Activated T-cell treated with anti-CD3 and anti-CD28 coated beads for 24 hours (primary cell): ENCODE measurements around the gene RHOF.

ENCODE experiments used
- DNase-seq: peaks from one replicate; pipeline ENCODE4 v3.0.0-alpha.2; 2020; ENCODE audit warnings: low read depth

Gene RHOF, protein sequence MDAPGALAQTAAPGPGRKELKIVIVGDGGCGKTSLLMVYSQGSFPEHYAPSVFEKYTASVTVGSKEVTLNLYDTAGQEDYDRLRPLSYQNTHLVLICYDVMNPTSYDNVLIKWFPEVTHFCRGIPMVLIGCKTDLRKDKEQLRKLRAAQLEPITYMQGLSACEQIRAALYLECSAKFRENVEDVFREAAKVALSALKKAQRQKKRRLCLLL

DNA sequence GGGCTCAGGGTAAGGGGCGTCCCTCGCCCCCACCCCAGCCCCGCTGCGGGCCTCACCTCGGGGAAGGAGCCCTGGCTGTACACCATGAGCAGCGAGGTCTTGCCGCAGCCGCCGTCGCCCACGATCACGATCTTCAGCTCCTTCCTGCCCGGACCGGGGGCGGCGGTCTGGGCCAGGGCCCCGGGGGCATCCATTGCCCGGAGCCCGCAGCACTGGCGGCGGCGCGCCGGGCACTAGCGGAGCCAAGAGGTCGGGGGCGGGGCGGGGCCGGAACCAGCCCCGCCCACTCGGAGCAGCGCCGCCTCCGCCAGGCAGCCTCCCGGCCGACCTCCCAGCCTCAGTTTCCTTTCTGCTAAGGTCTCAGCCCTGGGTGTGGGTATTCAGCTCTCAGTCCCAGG is at the start of gene RHOF:
Gene RHOF (minus strand): TSS at position 249 of the 398 bp plus-strand sequence. CDS start 55 bp downstream, at position 194.
- no peak for DNase-seq

DNA sequence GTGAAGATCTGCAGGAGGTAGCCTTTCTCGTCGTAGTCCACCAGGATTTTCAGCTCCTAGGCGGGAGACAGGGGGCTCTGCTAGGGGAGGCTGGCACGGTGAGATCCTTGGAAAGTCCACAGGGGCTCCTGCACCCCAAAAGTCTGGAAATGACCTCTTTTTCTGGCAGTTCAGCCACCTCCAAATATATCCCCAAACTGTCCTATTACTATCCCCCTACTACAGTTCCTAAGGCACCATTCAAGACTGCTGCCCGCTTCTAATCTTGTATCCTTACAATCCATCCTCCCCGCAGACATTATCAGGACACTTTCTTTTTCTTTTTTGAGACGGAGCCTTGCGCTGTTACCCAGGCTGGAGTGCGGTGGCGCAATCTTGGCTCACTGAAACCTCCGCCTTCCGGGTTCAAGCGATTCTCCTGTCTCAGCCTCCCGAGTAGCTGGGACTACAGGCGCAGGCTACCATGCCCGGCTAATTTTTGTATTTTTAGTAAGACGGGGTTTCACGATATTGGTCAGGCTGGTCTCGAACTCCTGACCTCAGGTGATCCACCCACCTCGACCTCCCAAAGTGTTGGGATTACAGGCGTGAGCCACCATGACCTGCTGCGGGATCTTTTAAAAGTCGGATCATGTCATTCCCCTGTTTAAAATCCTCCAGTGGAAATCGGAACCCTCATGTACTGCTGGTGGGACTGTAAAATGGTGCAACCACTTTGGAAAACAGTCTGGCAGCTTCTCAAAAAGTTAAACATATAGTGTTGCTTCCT is 46.7 kb upstream of the RHOF start:
- DNase-seq = no peak

DNA sequence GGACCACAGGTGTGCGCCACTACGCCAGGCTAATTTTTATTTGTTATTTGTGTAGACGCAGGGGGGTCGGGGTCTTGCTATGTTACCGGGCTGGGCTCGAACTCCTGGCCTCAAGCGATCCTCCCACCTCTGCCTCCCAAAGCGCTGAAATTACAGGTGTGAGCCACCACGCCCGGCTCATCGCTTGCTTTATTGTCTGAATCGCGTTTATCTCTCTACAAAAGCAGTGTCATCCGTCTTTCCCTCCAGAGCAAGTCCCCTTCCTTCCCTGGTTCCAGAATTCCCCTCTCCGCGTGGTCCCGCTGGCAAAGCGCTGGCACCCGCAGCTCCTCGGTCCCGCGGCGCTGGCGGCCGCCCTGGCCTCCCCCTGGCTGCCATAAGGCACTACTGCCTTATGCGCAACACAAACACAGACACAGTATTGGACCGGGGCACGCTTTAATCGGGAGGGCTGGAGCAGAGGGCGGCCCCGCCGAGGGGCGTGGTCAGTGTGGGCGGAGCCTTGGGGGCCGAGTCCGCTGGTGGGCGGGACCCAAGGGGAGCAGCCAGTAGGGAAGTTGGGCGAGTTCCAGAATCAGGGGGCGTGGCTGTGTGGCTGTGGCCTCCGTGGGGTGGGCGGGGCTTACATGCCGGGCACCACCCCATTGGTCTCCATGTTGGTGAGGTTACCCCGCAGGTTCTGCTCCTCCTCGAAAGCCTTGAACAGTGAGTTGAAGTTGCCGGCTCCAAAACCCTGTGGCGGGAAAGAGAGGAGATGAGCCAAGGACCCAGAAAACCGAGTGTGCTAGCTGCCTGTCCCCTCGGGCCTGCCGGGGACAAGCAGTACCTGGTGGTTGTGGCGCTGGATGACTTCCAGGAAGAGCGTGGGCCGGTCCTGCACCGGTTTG is 45.9 kb upstream of the RHOF start:
- peak; percentile 100 for DNase-seq

DNA sequence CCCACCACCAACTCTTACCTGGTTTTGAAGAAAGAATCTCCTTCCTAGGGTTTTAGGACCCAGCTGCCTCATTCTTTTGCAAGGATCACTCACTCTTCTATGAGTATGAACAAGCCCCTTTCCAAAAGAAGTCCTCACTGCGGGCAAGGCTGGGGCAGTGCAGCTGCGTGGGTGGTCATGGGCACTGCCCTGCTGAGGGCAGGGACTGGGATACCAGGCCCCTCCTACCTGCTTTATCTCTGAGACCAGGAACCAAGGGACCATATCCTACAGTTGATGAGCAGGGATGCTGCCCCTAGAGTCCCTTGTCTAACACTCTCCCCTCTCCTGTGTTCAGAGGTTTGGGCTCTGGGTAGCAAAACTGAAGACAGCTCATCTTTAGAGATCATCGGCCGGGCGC is 44.6 kb upstream of the RHOF start:
- DNase-seq = no peak

DNA sequence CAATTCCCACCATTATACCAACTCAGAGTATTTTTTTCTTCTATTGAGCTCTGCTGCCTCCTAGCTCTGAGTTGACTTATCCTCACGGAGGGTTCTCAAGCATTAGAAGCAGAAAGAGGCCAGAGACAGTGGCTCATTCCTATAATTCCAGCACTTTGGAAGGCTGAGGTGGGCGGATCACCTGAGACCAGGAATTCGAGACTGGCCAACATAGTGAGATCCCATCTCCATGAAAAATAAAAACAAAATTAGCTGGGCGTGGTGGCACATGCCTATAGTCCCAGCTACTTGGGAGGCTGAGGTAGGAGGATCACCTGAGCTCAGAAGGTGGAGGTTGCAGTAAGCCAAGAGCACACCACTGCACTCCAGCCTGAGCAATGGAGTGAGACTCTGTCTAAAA is 44.2 kb upstream of the RHOF start:
- no peak for DNase-seq

DNA sequence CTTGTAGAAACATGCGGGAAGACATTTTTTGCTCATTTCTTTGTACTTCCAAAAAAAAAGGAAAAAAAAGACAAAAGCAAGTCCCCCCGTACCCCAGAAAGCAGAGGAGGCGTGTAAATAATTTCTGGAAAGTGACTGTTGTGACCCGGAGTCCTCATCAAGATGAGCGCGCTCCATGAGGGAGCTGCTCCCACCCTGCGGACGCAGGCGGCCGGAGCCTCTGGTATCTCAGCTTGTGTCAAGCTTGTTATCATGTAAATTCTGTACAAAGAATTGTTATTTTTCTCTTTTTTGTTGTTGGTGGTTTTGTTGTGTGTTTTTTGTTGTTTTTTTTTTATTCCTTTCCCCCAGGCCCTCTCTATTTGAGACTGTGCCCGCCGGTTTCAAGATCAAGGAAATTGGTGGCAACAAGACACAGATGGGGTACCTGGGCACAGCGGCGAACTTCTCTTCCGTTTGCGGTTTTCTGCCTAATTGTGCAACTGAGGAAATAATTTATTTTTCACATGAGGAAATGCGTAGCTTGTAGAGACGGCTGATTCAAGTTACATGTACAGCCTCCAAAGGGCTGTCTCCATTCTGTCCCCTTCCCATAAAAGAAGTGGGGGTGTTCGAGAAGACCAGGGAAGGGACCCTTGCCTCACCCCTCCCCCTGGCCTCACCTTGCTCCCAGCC is 38.2 kb upstream of the RHOF start:
- DNase-seq = no peak

DNA sequence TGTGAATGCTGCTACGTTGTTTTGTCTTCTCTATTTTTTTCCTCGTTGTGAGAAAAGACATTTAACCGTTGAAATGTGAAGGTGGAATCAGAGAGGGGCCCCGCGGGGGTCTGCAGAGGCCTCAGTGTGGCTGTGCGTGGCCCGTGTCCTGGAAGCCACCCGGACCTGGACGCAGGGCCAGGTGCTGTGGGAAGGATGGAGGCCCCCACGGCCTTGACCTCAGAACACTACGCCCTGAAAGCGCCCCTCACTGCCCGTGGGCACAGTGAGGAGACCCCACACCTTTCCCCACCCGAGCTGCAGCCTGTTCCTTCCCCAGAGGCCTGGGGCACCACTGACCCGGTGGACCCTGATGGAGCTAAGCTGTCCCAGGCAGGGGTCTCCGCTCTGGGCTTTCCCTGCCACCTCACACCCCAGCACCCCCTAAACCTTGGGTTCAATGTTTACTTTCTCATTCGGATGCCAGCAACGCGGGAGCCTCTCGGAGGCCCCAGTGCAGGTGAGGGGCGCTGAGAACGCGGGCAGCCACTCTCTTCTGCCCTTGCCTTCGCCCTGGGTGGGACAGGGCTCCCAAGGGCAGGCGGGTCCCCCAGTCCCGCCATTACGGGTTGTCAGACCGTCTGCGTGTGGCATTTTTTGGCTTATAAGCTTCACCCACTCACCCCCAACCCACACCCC is 37.2 kb upstream of the RHOF start:
- DNase-seq = no peak

DNA sequence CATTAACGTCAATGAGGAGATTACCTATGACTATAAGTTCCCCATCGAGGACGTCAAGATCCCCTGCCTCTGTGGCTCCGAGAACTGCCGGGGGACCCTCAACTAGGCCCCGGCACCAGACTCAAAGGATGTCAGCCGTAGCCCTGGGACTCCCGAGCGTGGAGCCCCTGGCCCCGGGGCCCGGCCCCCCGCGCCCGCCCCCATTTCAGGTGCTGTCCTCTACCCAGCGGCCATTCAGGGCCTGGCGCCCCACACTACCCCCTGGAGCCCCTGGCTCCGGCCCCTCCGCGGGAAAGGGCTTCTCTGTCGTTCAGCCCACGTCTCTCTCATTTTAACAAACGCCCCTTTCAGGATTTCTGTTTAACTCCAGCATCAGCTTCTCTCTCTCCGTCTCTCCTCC is 36.6 kb upstream of the RHOF start:
- no peak for DNase-seq

DNA sequence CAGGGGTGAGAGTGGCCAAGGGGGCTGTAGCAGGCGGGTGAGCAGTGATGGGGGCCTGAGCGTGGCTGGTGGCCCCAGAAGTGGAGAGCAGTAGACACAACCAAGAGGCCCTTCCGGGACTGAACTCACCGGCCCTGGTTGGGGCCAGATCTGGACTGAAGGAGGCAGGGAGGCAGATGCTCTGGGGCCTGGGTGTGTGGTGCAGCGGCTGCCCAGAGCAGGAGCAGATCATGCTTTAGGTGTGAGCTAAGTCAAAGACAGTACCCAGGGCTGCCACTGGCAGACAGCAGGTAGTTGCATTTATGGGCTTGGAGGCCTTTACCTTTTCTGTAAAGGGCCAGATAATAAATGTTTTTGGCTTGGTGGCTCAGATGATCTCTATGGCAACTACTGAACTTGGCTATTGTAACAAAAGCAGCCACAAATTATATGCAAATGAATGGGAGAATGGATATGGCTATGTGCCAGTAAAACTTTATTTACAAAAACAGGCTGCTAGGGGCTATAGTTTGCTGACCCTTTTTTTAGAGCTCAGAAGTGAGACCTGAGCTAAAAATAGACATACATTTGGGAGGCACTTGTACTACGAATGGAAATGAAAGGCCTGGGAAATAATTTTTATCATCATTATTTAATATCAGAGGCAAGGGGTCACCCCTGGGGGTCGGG is 35.9 kb upstream of the RHOF start:
- DNase-seq = no peak

DNA sequence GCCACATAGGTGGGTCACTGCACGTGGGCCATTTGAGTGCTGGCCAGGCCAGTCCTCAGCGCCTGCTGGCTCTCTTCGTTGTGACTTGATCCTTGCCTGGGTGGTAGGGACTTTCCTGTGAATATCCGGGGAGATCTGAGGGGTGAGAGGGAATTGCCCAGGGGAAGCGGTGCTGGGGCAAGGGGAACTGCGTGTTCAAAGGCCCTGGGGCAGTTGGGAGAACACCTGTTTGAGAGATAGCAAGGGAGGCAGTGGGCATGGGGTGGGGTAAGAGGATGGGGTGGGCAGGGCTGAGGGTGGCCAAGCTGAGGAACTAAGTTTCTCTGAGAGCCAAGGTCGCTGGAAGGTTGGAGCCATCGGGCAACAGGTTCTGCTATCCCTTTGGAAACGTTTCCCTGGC is 35.3 kb upstream of the RHOF start:
- DNase-seq = no peak

DNA sequence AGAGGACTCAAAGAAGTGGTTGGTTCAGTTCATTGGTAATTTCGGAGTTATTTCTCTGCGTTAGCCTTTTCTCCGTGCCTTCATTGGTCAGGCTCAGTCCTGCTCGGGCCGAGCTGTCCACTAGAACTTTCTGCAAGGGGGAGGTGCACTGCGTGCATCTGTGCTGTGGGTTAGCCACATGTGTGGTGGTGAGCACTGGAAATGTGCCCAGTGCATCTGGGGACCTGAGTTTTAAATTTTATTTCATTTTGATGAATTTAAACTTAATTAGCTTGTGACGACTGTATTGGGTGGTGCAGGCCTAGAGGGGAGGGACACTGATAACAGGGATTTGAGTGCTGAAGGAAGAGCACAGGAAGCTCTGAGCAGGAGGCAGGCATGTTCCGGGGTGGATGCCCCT is 34.8 kb upstream of the RHOF start:
- DNase-seq = no peak

DNA sequence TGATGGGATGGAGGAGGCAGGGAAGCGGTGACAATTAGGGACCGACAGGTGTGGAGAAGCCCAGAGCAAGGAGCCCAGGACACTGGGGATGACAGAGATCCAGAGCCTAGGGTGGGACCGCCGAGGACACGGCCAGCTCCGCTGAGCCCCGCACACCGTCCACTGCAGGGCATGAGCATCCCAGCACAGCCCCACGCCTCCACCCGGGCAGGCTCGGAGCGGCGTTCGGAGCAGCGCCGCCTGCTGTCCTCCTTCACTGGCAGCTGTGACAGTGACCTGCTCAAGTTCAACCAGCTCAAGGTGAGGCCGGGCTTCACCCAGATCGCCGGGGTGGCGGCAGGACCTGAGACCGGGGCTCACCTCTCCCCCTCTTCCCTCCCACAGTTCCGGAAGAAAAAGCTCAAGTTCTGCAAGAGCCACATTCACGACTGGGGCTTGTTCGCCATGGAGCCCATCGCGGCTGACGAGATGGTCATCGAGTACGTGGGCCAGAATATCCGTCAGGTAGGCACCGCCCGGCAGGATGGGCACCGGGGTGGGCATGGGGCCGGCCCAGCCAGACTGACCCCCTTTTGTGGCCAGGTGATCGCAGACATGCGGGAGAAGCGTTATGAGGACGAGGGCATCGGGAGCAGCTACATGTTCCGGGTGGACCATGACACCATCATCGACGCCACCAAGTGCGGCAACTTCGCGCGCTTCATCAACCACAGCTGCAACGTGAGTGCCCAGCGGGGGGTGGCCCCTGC is 34.0 kb upstream of the RHOF start:
- no peak for DNase-seq

DNA sequence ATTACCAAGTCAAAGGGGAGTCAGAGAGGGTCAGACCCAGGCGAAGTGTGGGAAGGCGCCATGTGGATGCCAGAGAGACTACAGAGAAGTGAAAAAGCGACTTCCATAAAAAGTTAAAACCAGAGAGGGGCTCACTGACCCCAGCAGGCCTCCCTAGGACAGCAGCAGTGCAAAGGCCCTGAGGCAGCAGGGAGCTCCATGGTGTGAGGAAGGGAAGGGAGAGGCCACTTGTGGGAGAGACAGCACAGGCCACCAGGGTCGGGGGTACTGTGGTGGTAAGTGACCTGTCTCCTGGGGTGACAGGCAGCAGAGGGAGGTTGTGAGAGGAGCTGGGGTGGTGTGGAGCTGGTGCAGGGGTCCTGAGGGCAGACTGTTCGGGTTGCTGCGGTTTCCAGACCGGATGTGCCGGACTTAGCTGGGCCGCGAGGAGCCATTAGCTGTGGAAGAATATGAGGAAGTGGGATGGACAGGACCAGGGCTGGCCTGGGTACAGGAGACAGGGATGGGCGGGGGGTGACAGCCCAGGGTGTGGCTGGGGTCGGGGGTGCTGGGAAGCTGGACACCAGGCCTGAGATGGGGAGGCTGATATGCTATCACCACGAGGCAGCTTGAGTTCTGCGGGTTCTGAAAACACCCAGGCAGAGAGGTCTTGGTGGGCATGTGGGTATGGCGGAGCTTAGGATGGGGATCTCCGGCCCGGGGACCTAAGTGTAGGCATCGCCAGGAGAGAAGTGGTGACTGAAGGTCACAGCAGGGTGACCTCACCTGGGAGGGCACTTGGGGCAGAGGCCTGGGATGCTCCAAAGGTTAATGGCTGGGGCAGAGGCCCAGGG is 33.0 kb upstream of the RHOF start:
- DNase-seq = no peak

DNA sequence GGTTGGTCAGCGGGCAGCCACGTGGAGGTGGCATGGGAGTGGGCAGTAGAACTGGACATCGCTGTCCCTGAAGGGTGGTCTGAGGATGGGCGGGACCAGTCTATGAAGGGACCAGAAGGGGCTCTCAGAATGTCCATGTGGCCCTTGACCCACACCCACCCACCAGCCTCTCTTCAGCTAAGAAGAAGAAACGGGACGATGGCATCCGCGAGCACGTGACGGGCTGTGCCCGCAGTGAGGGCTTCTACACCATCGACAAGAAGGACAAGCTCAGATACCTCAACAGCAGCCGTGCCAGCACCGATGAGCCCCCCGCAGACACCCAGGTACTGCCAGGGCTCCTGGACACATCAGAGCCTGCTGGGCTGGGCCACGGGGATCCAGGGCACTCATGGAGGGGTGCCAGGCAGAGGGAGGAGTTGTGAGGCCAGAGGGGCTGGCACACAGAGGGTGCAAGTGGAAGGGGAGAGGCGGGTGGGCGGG is 31.6 kb upstream of the RHOF start:
- no peak for DNase-seq

DNA sequence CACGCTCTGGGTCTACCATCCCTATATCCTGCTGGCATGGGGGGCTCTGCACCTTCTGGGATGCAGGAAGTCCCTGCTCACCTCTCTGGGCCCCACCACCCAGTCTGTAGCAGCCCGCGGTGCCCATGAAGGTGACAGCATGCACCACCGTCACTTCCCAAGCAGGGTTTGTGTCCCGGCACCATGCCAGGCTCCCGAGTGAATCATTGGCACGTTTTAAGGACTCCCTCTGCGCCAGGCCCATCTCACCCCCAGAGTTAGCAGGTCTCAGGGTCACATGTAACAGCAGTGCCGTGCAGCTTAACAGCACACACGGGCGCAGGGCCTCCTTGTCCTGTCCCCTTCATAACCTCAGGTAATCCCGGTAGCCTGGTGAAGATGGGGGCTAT is 30.2 kb upstream of the RHOF start:
- no peak for DNase-seq

DNA sequence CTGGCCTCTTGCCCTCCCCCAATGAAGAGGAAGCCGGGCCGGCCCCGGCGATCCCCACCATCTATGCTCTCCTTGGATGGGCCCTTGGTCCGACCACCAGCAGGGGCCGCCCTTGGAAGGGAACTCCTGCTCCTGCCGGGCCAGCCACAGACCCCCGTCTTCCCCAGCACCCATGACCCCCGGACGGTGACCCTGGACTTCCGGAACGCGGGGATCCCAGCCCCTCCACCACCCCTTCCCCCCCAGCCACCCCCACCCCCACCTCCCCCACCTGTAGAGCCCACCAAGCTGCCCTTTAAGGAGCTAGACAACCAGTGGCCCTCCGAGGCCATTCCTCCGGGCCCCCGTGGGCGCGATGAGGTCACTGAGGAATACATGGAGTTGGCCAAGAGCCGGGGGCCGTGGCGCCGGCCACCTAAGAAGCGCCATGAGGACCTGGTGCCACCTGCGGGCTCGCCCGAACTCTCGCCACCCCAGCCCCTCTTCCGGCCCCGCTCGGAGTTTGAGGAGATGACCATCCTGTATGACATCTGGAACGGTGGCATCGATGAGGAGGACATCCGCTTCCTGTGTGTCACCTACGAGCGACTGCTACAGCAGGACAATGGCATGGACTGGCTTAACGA is 29.7 kb upstream of the RHOF start:
- no peak for DNase-seq

DNA sequence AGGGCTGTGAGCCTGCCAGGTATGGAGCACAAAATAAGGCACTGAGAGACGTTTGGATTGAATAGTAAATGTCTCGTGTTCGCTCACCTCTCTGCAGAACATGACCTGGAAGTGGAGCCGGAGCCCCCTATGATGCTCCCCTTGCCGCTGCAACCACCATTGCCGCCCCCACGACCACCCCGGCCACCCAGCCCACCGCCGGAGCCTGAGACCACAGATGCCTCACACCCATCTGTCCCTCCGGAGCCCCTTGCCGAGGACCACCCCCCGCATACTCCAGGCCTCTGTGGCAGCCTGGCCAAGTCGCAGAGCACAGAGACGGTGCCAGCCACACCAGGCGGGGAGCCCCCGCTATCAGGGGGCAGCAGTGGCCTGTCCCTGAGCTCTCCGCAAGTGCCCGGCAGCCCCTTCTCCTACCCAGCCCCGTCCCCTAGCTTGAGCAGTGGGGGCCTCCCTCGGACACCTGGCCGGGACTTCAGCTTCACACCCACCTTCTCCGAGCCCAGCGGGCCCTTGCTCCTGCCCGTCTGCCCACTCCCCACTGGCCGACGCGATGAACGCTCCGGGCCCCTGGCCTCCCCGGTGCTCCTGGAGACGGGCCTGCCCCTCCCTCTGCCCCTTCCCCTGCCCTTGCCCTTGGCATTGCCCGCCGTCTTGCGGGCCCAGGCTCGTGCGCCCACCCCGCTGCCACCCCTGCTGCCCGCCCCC is 29.1 kb upstream of the RHOF start:
- DNase-seq = no peak

DNA sequence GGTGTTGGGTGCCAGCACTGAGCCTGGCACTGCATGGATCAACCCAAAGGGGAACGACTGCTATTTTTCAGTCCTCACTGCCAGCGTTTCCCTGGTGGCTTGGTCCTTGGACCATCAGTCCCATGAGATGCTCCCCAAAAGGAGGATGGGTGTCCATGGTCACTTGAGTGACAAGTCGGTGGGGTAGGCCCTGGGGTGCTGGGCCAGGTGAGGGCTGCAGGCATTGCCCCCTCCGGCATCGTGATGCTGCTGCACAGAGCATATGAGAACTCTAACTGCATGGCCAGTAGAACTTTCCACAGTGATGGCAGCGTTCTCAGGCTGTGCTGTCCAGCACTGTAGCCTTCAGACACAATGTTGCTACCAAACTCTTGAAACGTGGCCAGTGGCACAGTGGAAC is 26.6 kb upstream of the RHOF start:
- no peak for DNase-seq
